Fibroblast of the aortic adventitia (primary cell): ENCODE measurements around the gene NCAPD2. TPM values are rescaled to one million over a fixed set of nuclear protein-coding genes. Genes with fewer than 3 reads are reported as not detected.
A peak's percentile ranks its signal among the peaks of the same experiment; 100 is the strongest.

ENCODE experiments used
- DNase-seq: peaks from one replicate; pipeline ENCODE4 v3.0.0-alpha.2; 2010; ENCODE audit warnings: low read depth
- H3K4me3 ChIP-seq: 2 replicates; pipeline ENCODE4 v1.5.1; 2011; ENCODE audit warnings: low read depth, mild to moderate bottlenecking, control low read depth, low read length, moderate library complexity
- total RNA-seq: library from RNA; depleted of rRNA; stranded (reverse); fragments of >200 nt; gene quantifications from 2 replicates; pipeline ENCODE4 v1.2.3, GENCODE V29; 2012; ENCODE audit warnings: low replicate concordance
- TF ChIP-seq, protein P1 (sequence below): IDR thresholded peaks from 2 replicates; pipeline ENCODE4 v1.5.1; 2011; ENCODE audit warnings: mild to moderate bottlenecking, low read length, control low read depth, inconsistent platforms; ENCODE audit not compliant: insufficient read depth

NCAPD2 gene
- total RNA-seq, 1 donor: 43.1 TPM

DNA sequence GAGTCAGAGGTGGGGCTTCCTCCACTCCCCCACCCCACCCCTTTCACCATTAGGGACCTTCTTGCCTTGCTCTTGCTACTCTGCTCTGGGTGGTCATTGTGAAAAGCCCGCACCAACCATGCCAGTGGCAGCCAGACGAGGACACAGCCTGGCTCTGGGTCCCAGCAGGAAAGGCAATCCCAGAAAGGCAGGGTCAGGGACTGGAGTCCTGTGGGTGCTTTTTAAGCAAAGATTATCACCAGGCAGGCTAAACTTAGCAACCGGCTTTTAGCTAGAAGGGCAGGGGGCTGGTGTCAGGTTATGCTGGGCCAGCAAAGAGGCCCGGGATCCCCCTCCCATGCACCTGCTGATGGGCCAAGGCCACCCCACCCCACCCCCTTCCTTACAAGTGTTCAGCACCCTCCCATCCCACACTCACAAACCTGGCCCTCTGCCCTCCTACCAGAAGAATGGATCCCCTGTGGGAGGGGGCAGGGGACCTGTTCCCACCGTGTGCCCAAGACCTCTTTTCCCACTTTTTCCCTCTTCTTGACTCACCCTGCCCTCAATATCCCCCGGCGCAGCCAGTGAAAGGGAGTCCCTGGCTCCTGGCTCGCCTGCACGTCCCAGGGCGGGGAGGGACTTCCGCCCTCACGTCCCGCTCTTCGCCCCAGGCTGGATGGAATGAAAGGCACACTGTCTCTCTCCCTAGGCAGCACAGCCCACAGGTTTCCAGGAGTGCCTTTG is 39.2 kb downstream of the NCAPD2 start:
- TF ChIP-seq, protein P1, sequence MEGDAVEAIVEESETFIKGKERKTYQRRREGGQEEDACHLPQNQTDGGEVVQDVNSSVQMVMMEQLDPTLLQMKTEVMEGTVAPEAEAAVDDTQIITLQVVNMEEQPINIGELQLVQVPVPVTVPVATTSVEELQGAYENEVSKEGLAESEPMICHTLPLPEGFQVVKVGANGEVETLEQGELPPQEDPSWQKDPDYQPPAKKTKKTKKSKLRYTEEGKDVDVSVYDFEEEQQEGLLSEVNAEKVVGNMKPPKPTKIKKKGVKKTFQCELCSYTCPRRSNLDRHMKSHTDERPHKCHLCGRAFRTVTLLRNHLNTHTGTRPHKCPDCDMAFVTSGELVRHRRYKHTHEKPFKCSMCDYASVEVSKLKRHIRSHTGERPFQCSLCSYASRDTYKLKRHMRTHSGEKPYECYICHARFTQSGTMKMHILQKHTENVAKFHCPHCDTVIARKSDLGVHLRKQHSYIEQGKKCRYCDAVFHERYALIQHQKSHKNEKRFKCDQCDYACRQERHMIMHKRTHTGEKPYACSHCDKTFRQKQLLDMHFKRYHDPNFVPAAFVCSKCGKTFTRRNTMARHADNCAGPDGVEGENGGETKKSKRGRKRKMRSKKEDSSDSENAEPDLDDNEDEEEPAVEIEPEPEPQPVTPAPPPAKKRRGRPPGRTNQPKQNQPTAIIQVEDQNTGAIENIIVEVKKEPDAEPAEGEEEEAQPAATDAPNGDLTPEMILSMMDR: no peak
- DNase-seq: peak; percentile 50
- H3K4me3 ChIP-seq: peak overlapping the region; percentile 70

DNA sequence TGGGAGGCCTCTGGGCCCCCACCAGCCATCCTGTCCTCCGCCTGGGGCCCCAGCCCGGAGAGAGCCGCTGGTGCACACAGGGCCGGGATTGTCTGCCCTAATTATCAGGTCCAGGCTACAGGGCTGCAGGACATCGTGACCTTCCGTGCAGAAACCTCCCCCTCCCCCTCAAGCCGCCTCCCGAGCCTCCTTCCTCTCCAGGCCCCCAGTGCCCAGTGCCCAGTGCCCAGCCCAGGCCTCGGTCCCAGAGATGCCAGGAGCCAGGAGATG is 39.7 kb downstream of the NCAPD2 start:
- TF ChIP-seq, protein P1: no peak
- no peak for DNase-seq
- peak overlapping the region; percentile 70 for H3K4me3 ChIP-seq

DNA sequence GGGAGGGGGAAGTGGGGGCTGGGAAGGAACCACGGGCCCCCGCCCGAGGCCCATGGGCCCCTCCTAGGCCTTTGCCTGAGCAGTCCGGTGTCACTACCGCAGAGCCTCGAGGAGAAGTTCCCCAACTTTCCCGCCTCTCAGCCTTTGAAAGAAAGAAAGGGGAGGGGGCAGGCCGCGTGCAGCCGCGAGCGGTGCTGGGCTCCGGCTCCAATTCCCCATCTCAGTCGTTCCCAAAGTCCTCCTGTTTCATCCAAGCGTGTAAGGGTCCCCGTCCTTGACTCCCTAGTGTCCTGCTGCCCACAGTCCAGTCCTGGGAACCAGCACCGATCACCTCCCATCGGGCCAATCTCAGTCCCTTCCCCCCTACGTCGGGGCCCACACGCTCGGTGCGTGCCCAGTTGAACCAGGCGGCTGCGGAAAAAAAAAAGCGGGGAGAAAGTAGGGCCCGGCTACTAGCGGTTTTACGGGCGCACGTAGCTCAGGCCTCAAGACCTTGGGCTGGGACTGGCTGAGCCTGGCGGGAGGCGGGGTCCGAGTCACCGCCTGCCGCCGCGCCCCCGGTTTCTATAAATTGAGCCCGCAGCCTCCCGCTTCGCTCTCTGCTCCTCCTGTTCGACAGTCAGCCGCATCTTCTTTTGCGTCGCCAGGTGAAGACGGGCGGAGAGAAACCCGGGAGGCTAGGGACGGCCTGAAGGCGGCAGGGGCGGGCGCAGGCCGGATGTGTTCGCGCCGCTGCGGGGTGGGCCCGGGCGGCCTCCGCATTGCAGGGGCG is 40.2 kb downstream of the NCAPD2 start, which contains the start of gene GAPDH:
TSS of gene GAPDH (plus strand) at position 595 of the 772 bp plus-strand sequence. CDS start 316 bp downstream, outside the sequence.
- peak; percentile 96 for DNase-seq
- TF ChIP-seq, protein P1: no peak
- H3K4me3 ChIP-seq: peak within 1 kb of the TSS; percentile 92

DNA sequence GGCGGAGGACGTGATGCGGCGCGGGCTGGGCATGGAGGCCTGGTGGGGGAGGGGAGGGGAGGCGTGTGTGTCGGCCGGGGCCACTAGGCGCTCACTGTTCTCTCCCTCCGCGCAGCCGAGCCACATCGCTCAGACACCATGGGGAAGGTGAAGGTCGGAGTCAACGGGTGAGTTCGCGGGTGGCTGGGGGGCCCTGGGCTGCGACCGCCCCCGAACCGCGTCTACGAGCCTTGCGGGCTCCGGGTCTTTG is 40.7 kb downstream of the NCAPD2 start:
- peak overlapping the region; percentile 92 for H3K4me3 ChIP-seq
- TF ChIP-seq, protein P1: no peak
- no peak for DNase-seq

DNA sequence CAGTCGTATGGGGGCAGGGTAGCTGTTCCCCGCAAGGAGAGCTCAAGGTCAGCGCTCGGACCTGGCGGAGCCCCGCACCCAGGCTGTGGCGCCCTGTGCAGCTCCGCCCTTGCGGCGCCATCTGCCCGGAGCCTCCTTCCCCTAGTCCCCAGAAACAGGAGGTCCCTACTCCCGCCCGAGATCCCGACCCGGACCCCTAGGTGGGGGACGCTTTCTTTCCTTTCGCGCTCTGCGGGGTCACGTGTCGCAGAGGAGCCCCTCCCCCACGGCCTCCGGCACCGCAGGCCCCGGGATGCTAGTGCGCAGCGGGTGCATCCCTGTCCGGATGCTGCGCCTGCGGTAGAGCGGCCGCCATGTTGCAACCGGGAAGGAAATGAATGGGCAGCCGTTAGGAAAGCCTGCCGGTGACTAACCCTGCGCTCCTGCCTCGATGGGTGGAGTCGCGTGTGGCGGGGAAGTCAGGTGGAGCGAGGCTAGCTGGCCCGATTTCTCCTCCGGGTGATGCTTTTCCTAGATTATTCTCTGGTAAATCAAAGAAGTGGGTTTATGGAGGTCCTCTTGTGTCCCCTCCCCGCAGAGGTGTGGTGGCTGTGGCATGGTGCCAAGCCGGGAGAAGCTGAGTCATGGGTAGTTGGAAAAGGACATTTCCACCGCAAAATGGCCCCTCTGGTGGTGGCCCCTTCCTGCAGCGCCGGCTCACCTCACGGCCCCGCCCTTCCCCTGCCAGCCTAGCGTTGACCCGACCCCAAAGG is 41.2 kb downstream of the NCAPD2 start:
- peak overlapping the region; percentile 92 for H3K4me3 ChIP-seq
- TF ChIP-seq, protein P1: no peak
- DNase-seq: peak; percentile 69

DNA sequence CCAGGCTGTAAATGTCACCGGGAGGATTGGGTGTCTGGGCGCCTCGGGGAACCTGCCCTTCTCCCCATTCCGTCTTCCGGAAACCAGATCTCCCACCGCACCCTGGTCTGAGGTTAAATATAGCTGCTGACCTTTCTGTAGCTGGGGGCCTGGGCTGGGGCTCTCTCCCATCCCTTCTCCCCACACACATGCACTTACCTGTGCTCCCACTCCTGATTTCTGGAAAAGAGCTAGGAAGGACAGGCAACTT is 41.7 kb downstream of the NCAPD2 start:
- TF ChIP-seq, protein P1: no peak
- peak overlapping the region; percentile 92 for H3K4me3 ChIP-seq
- no peak for DNase-seq
